ENCODE measurements around the gene ZFAND2B. TPM values are rescaled to one million over a fixed set of nuclear protein-coding genes. Genes with fewer than 3 reads are reported as not detected.

Gene ZFAND2B
- total RNA-seq, 3 donors from 2014 or later: 59.6 to 88.5 (median 66.0) TPM

GRCh38 chr2:219218732-219219701 is 12.4 kb downstream of the ZFAND2B start, which contains the start of gene ABCB6:
Gene ABCB6, minus strand, starts transcription at chr2:219218958. Its CDS starts 285 bp downstream, at chr2:219218673.
- H3K36me3 ChIP-seq (ENCODE audit: low read depth): peaks cover 6% of the 10 kb centered on the region
- DNase-seq (peak; percentile 94 to 95 (median 95)), ATAC-seq (peak; percentile 87)
- TF ChIP-seq CTCF (IDR thresholded peaks at IDR 0.05): no peak
- intact Hi-C loops (cut with DNase I, micrococcal nuclease): loop anchor here in 1 of 2 donors (10.0 kb wide), 1 partner anchor 54 kb away; the partner anchor contains the start of gene NHEJ1
- H3K9me3 ChIP-seq: no peaks in the 10 kb centered on the region
- peaks cover 26% of the 10 kb centered on the region for H3K4me1 ChIP-seq (ENCODE audit: low read depth)
- H3K4me3 ChIP-seq: peak within 1 kb of the TSS; percentile 17

- ATAC-seq (no peak), DNase-seq (no peak)
- Histone ChIP-seq H3K9me3 (no peaks in the 10 kb centered on the region), H3K4me3 (no peak overlapping the region), H3K36me3 (ENCODE audit: low read depth) (peaks cover 10% of the 10 kb centered on the region), H3K4me1 (ENCODE audit: low read depth) (peaks cover 26% of the 10 kb centered on the region)
- TF ChIP-seq CTCF (IDR thresholded peaks at IDR 0.05): no peak
- intact Hi-C loops (cut with DNase I, micrococcal nuclease): loop anchor here in 1 of 2 donors (10.0 kb wide), 1 partner anchor 55 kb away; the partner anchor contains the start of gene NHEJ1
These were observed 13.4 kb downstream of the ZFAND2B start for GRCh38 chr2:219219784-219220532.

GRCh38 chr2:219220652-219221402 is 14.2 kb downstream of the ZFAND2B start:
- peaks cover 10% of the 10 kb centered on the region for H3K36me3 ChIP-seq (ENCODE audit: low read depth)
- H3K9me3 ChIP-seq: no peaks in the 10 kb centered on the region
- H3K4me1 ChIP-seq (ENCODE audit: low read depth): peaks cover 26% of the 10 kb centered on the region
- DNase-seq (no peak), ATAC-seq (no peak)
- no peak for TF ChIP-seq CTCF (IDR thresholded peaks at IDR 0.05)
- H3K4me3 ChIP-seq: no peak overlapping the region
- intact Hi-C loops (cut with DNase I, micrococcal nuclease): no loop called here

- no peak overlapping the region for H3K4me3 ChIP-seq
- DNase-seq: no peak
- intact Hi-C loops (cut with DNase I, micrococcal nuclease): no loop called here
- TF ChIP-seq CTCF (IDR thresholded peaks at IDR 0.05): no peak
- H3K36me3 ChIP-seq (ENCODE audit: low read depth): peaks cover 10% of the 10 kb centered on the region
- no peaks in the 10 kb centered on the region for H3K9me3 ChIP-seq
- no peak for ATAC-seq
- H3K4me1 ChIP-seq (ENCODE audit: low read depth): peaks cover 26% of the 10 kb centered on the region
These were observed 15.5 kb downstream of the ZFAND2B start for GRCh38 chr2:219221957-219222518.
